Immature natural killer cell (primary cell): ENCODE data around the gene OAS2. TPM values are rescaled to one million over a fixed set of nuclear protein-coding genes. Genes with fewer than 3 reads are reported as not detected.
"Not testable (repeated sequence)": the region's sequence is repeated elsewhere in the genome, so short reads cannot be mapped to it uniquely, and the experiment has no call there.

Experiments used
- DNase-seq, 3 donors: peaks; one replicate each; pipeline ENCODE4 v3.0.0; 2022; ENCODE audit warnings: mixed read lengths in 1 of 3
- H3K27ac Mint-ChIP-seq, 6 donors: one replicate each; pipeline ENCODE4 v1.8.0; 2020; ENCODE audit warnings: mixed read lengths in 6 of 6, mild to moderate bottlenecking in 5 of 6, inconsistent platforms in 4 of 6, moderate library complexity in 3 of 6
- H3K27me3 Mint-ChIP-seq, 3 donors: one replicate each; pipeline ENCODE4 v1.8.0; 2020 to 2021; ENCODE audit warnings: low read depth in 3 of 3, mild to moderate bottlenecking in 3 of 3, mixed read lengths in 3 of 3, moderate library complexity in 3 of 3, inconsistent platforms in 1 of 3
- H3K36me3 Mint-ChIP-seq, 3 donors: one replicate each; pipeline ENCODE4 v1.8.0; 2020; ENCODE audit warnings: mixed read lengths in 3 of 3, inconsistent platforms in 2 of 3, mild to moderate bottlenecking in 2 of 3
- H3K4me1 Mint-ChIP-seq, 2 donors: one replicate each; pipeline ENCODE4 v1.8.0; 2020; ENCODE audit warnings: inconsistent platforms in 2 of 2, mild to moderate bottlenecking in 2 of 2, mixed read lengths in 2 of 2, moderate library complexity in 1 of 2
- H3K4me3 Mint-ChIP-seq, 5 donors: one replicate each; pipeline ENCODE4 v1.8.0; 2020; ENCODE audit warnings: mild to moderate bottlenecking in 5 of 5, mixed read lengths in 5 of 5, inconsistent platforms in 3 of 5, moderate library complexity in 3 of 5
- H3K9me3 Mint-ChIP-seq, 6 donors: one replicate each; pipeline ENCODE4 v1.8.0; 2020; ENCODE audit warnings: mild to moderate bottlenecking in 6 of 6, mixed read lengths in 6 of 6, inconsistent platforms in 4 of 6, moderate library complexity in 3 of 6
- polyA plus RNA-seq, 3 donors: library from polyadenylated mRNA; unstranded; fragments of 300-500 nt; fragmentation: Illumina TruSeq; gene quantifications; one replicate each; pipeline ENCODE4 v1.2.3, GENCODE V29; 2021

OAS2 gene
- polyA plus RNA-seq, 3 donors from 2014 or later, result 24.3 to 64.5 (median 26.9) TPM

DNA sequence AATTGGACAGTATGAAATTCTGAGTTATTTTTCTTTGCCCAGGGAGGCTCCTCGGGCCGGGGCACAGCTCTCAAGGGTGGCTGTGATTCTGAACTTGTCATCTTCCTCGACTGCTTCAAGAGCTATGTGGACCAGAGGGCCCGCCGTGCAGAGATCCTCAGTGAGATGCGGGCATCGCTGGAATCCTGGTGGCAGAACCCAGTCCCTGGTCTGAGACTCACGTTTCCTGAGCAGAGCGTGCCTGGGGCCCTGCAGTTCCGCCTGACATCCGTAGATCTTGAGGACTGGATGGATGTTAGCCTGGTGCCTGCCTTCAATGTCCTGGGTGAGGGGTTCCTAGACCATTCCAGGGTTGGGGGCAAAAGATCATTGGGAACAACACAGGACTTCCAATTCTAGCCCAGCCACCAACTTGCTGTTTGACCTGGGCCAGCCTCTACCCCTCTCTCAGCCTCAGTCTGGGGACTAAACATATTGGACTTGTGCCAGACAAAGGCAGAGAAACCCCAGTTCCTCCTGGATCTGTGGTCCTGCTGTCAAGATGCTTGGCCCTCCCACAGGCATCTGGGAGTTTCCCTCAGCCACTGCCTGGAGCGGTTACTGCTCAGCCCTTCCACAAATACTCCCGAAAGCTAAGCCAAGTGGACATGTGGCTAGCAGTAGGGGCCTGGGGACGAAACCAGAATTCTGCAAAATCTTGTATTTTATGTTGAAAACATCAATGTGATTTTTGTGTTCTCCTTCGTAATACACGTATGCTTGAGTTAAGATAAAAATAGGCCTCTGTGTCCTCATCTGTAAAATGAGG lies 36.6 kb upstream of the OAS2 start:
- Mint-ChIP-seq H3K36me3 (peaks cover 11 to 24% (median 16%) of the 10 kb centered on the region in 3 donors), H3K27me3 (no peaks in the 10 kb centered on the region), H3K4me3 (no peak overlapping the region), H3K9me3 (no peaks in the 10 kb centered on the region), H3K27ac (no peak overlapping the region), H3K4me1 (peaks cover 30 to 37% of the 10 kb centered on the region in 2 donors)
- no peak for DNase-seq

DNA sequence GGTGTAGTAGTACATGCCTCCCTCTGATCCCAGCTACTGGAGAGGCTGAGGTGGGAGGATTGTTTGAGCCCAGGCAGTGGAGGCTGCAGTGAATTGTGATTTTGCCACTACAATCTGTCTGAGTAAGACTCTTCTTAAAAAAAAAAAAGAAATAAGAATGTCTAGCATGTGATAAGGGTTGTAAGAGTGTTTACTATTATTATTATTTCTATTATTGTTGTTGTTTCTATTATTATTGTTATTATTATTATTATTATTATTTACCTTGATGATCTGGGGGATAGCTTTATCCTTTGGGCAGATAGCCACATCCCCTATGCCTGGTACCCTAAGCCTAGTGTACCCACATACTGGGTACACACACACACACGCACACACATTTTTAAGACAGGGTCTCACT lies 35.7 kb upstream of the OAS2 start:
- Mint-ChIP-seq H3K9me3 (no peaks in the 10 kb centered on the region), H3K27ac (no peak overlapping the region), H3K4me3 (no peak overlapping the region), H3K27me3 (no peaks in the 10 kb centered on the region), H3K4me1 (peaks cover 28 to 30% of the 10 kb centered on the region in 2 donors), H3K36me3 (peaks cover 19 to 32% (median 24%) of the 10 kb centered on the region in 3 donors)
- no peak for DNase-seq

DNA sequence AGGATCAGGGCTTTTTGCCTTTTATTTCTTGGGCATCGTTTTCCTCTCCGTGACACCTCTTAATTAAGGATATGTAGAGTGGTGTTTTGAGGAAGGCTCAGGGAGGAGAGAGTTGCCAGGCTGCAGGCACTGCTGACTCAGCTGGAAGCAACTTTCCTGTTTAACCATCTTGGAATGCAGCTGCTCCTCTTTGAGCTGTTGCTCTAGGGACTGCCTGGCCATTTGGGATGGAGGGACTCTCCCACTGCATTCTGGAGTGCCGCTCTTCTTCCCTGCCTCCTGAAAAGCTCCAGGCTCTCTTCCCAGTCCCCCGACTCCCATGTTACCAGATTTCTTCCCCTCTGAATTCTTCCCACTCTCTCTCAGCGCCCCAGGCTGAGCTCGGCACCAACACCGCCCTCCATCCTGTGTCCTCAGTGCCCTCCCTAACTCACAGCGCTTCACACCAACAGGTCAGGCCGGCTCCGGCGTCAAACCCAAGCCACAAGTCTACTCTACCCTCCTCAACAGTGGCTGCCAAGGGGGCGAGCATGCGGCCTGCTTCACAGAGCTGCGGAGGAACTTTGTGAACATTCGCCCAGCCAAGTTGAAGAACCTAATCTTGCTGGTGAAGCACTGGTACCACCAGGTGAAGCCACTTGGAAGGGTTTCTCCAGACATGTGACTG lies 34.2 kb upstream of the OAS2 start:
- no peak overlapping the region for H3K4me3 Mint-ChIP-seq
- H3K27ac Mint-ChIP-seq, result peak overlapping the region in 2 of 6 donors; percentile 42 to 70
- H3K9me3 Mint-ChIP-seq, result no peaks in the 10 kb centered on the region
- H3K27me3 Mint-ChIP-seq, result peaks cover 0 to 1% (median 0%) of the 10 kb centered on the region in 3 donors
- DNase-seq, result no peak
- H3K36me3 Mint-ChIP-seq, result peaks cover 19 to 42% (median 24%) of the 10 kb centered on the region in 3 donors
- peaks cover 14 to 15% of the 10 kb centered on the region in 2 donors for H3K4me1 Mint-ChIP-seq

DNA sequence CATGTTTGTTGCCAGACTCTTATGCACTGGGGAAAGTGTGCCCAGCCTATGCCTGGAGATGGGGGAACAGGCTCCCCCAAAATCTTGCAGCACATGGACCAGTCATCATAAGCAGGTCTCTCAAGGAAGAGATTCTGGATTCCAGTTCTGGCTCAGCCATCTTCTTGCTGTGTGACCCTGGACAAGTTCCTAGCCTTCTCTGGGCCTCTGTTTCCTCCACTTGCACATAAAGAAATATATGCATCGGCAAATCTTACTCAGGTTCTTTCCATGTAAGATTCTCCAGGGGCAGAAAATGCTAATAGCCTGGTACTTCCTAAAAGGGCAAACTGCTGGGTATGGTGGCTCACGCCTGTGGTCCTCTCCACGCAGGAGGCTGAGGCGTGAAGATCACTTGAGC lies 32.8 kb upstream of the OAS2 start:
- H3K27ac Mint-ChIP-seq, result no peak overlapping the region
- H3K4me1 Mint-ChIP-seq, result peaks cover under 1 to 2% of the 10 kb centered on the region in 2 donors
- no peak overlapping the region for H3K4me3 Mint-ChIP-seq
- peaks cover 0 to 4% (median 0%) of the 10 kb centered on the region in 3 donors for H3K27me3 Mint-ChIP-seq
- no peak for DNase-seq
- no peaks in the 10 kb centered on the region for H3K9me3 Mint-ChIP-seq
- H3K36me3 Mint-ChIP-seq, result peaks cover 19 to 54% (median 28%) of the 10 kb centered on the region in 3 donors

DNA sequence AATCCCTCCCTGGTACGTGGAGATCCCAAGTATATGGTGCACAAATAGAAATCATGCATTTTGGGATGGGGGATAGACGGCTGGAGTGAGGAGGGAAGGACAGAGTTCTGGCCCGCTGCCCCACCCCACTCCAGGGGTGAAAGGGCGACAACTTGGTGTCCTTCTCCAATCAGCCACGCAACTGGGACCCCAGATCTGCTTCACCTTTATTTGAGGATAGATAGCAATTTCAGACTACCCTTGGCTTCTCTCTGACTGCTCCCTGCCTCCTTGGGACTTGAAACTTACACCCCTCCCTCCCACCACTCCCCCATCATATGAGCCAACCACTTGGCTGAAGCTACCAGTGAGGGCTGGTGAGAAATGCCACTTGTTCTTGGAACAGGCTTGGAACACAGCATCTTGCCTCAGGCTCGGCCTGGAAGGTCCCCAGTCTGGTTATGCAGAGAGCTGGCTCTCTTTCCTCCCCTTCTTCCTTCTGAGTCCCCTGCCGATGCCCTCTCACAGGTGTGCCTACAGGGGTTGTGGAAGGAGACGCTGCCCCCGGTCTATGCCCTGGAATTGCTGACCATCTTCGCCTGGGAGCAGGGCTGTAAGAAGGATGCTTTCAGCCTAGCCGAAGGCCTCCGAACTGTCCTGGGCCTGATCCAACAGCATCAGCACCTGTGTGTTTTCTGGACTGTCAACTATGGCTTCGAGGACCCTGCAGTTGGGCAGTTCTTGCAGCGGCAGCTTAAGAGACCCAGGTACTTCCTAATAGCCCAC lies 31.9 kb upstream of the OAS2 start:
- H3K4me3 Mint-ChIP-seq, result no peak overlapping the region
- no peaks in the 10 kb centered on the region for H3K4me1 Mint-ChIP-seq
- peaks cover 0 to 4% (median 0%) of the 10 kb centered on the region in 3 donors for H3K27me3 Mint-ChIP-seq
- peaks cover 23 to 61% (median 36%) of the 10 kb centered on the region in 3 donors for H3K36me3 Mint-ChIP-seq
- no peak overlapping the region for H3K27ac Mint-ChIP-seq
- peaks cover 0 to 2% (median 0%) of the 10 kb centered on the region in 6 donors for H3K9me3 Mint-ChIP-seq
- no peak for DNase-seq

DNA sequence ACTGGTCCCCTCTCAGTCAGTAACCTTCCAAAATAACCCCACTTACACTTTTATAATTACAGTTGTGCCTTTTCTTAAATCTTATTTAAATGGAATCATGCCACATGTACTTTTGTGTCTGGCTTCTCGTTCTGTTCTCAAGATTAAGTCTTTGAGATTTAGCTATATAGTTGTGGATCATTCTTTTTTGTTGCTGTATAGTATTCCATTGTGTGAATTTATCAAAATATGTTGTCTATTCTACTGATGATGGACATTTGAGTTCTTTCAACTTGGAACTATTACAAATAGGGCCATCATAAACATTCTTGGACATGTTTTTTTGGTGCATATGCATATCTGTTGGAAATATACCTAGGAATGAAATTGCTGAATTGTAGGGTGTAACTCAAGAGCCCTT lies 31.0 kb upstream of the OAS2 start:
- Mint-ChIP-seq H3K4me3 (no peak overlapping the region), H3K27me3 (peaks cover 0 to 4% (median 0%) of the 10 kb centered on the region in 3 donors), H3K36me3 (peaks cover 30 to 65% (median 43%) of the 10 kb centered on the region in 3 donors), H3K9me3 (peaks cover 0 to 5% (median 0%) of the 10 kb centered on the region in 6 donors), H3K27ac (no peak overlapping the region), H3K4me1 (no peaks in the 10 kb centered on the region)
- DNase-seq, result no peak

DNA sequence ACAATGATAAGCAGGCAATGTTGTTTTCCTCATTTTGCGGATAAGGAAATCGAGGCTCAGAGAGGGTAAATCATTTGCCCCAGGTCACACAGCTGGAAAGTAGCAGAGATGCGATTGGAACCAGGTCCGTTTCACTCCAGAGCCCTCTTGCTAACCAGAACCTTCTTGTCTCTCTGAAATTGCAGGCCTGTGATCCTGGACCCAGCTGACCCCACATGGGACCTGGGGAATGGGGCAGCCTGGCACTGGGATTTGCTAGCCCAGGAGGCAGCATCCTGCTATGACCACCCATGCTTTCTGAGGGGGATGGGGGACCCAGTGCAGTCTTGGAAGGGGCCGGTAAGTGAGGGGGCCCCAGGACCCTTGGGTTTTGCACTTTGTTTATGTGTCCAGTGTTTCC lies 30.6 kb upstream of the OAS2 start:
- no peak for DNase-seq

DNA sequence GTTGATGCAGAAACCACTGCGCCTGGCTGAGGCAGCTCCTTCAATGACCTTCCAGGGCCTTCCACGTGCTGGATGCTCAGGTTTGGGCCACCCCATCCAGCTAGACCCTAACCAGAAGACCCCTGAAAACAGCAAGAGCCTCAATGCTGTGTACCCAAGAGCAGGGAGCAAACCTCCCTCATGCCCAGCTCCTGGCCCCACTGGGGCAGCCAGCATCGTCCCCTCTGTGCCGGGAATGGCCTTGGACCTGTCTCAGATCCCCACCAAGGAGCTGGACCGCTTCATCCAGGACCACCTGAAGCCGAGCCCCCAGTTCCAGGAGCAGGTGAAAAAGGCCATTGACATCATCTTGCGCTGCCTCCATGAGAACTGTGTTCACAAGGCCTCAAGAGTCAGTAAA lies 29.5 kb upstream of the OAS2 start:
- peaks cover 0 to 4% (median 0%) of the 10 kb centered on the region in 3 donors for H3K27me3 Mint-ChIP-seq
- H3K27ac Mint-ChIP-seq, result no peak overlapping the region
- no peak for DNase-seq
- peaks cover 35 to 74% (median 54%) of the 10 kb centered on the region in 3 donors for H3K36me3 Mint-ChIP-seq
- no peaks in the 10 kb centered on the region for H3K4me1 Mint-ChIP-seq
- H3K4me3 Mint-ChIP-seq, result no peak overlapping the region
- peaks cover 0 to 9% (median 2%) of the 10 kb centered on the region in 6 donors for H3K9me3 Mint-ChIP-seq

More for the DNA sequence above, 30.6 kb upstream of the OAS2 start:
- Mint-ChIP-seq H3K27ac (no peak overlapping the region), H3K4me3 (no peak overlapping the region), H3K4me1 (no peaks in the 10 kb centered on the region), H3K9me3 (peaks cover 0 to 9% (median 1%) of the 10 kb centered on the region in 6 donors), H3K27me3 (peaks cover 0 to 4% (median 0%) of the 10 kb centered on the region in 3 donors), H3K36me3 (peaks cover 34 to 69% (median 47%) of the 10 kb centered on the region in 3 donors)

DNA sequence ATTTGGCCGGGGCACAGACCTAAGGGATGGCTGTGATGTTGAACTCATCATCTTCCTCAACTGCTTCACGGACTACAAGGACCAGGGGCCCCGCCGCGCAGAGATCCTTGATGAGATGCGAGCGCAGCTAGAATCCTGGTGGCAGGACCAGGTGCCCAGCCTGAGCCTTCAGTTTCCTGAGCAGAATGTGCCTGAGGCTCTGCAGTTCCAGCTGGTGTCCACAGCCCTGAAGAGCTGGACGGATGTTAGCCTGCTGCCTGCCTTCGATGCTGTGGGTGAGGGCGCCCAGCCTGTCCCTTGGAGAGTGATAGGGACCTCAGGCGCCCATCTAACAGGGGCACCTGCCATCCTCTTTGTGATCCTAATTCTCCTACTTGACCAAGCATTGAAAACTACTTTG lies 27.6 kb upstream of the OAS2 start:
- Mint-ChIP-seq H3K4me1 (no peaks in the 10 kb centered on the region), H3K9me3 (peaks cover 0 to 9% (median 2%) of the 10 kb centered on the region in 6 donors), H3K36me3 (peaks cover 25 to 76% (median 53%) of the 10 kb centered on the region in 3 donors), H3K4me3 (no peak overlapping the region), H3K27ac (no peak overlapping the region), H3K27me3 (peaks cover 0 to 4% (median 0%) of the 10 kb centered on the region in 3 donors)
- no peak for DNase-seq

DNA sequence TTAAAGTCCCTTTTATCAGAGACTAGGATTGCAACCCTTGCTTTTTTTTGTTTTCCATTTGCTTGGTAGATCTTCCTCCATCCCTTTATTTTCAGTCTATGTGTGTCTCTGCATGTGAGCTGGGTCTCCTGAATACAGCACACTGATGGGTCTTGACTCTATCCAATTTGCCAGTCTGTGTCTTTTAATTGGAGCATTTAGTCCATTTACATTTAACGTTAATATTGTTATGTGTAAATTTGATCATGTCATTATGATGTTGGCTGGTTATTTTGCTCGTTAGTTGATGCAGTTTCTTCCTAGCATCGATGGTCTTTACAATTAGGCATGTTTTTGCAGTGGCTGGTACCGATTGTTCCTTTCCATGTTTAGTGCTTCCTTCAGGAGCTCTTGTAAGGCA lies 21.2 kb upstream of the OAS2 start:
- H3K9me3 Mint-ChIP-seq, H3K4me1 Mint-ChIP-seq, H3K27me3 Mint-ChIP-seq, H3K27ac Mint-ChIP-seq, DNase-seq, H3K4me3 Mint-ChIP-seq: not testable (repeated sequence)
- H3K36me3 Mint-ChIP-seq, result peaks cover 32 to 88% (median 87%) of the 10 kb centered on the region in 3 donors

DNA sequence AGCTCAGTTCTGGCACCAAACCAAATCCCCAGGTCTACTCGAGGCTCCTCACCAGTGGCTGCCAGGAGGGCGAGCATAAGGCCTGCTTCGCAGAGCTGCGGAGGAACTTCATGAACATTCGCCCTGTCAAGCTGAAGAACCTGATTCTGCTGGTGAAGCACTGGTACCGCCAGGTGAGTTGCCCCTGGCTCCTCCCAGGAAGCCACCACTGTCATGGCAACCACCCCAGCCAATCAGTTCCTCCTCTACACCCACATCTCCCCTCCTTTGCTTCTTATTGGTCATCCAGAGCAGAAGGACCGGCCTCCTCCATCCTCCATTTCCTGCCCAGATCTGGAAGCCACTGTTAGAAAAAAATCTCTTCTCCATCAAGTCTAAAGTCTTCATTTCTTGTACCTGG lies 17.2 kb upstream of the OAS2 start:
- no peaks in the 10 kb centered on the region for H3K27me3 Mint-ChIP-seq
- no peaks in the 10 kb centered on the region for H3K4me1 Mint-ChIP-seq
- DNase-seq, result no peak

DNA sequence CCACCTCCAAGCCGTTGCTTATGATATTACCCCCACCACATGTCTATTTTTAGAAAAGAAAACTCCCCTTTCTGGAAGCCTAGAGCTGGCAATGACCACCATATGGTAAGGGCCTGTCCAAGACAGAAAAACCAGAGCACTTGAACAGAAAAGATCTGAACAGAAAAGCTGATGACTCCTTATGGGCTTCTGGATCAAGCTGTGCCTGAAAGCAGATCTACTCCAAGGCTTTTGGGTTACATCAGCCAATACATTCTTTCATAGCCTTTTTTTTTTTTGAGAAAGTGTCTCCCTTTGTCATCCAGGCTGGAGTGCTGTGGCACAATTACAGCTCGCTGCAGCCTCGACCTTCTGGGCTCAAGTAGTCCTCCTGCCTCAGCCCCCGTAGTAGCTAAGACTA lies 16.8 kb upstream of the OAS2 start:
- Mint-ChIP-seq H3K4me1 (no peaks in the 10 kb centered on the region), H3K9me3 (peaks cover 0 to 6% (median 0%) of the 10 kb centered on the region in 6 donors), H3K27ac (no peak overlapping the region), H3K36me3 (peaks cover 42 to 79% (median 78%) of the 10 kb centered on the region in 3 donors), H3K27me3 (no peaks in the 10 kb centered on the region), H3K4me3 (no peak overlapping the region)
- DNase-seq, result no peak

More for the DNA sequence above, 17.2 kb upstream of the OAS2 start:
- H3K27ac Mint-ChIP-seq, result no peak overlapping the region
- peaks cover 0 to 7% (median 0%) of the 10 kb centered on the region in 6 donors for H3K9me3 Mint-ChIP-seq
- no peak overlapping the region for H3K4me3 Mint-ChIP-seq
- H3K36me3 Mint-ChIP-seq, result peaks cover 38 to 79% (median 79%) of the 10 kb centered on the region in 3 donors

DNA sequence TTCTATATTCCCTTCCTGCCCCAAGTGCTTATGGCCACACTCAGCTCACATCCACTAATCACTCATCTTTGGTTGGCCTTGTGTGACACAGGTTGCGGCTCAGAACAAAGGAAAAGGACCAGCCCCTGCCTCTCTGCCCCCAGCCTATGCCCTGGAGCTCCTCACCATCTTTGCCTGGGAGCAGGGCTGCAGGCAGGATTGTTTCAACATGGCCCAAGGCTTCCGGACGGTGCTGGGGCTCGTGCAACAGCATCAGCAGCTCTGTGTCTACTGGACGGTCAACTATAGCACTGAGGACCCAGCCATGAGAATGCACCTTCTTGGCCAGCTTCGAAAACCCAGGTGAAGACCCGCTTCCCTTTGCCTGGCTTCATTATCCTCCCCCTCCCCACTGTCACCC lies 15.8 kb upstream of the OAS2 start:
- H3K9me3 Mint-ChIP-seq, result peaks cover 0 to 6% (median 0%) of the 10 kb centered on the region in 6 donors

More for the DNA sequence above, 15.8 kb upstream of the OAS2 start:
- H3K4me3 Mint-ChIP-seq, result no peak overlapping the region
- no peaks in the 10 kb centered on the region for H3K4me1 Mint-ChIP-seq
- no peak overlapping the region for H3K27ac Mint-ChIP-seq
- no peak for DNase-seq
- no peaks in the 10 kb centered on the region for H3K27me3 Mint-ChIP-seq
- peaks cover 41 to 73% (median 70%) of the 10 kb centered on the region in 3 donors for H3K36me3 Mint-ChIP-seq
